Measurements from ENCODE around the gene SH3RF1. TPM values are rescaled to one million over a fixed set of nuclear protein-coding genes. Genes with fewer than 3 reads are reported as not detected.

SH3RF1 gene
- total RNA-seq, 4 donors from 2014 or later: 10.6 to 17.9 (median 13.3) TPM

- no peak for DNase-seq (ENCODE audit: low spot score in 2 of 2)
- peaks cover 0 to 18% (median 3%) of the 10 kb centered on the region in 4 donors for H3K4me1 ChIP-seq
- H3K27ac ChIP-seq: no peak overlapping the region
These were observed 44.2 kb downstream of the SH3RF1 start for GRCh38 chr4:169226565-169226964.

GRCh38 chr4:169225812-169226211 lies 44.9 kb downstream of the SH3RF1 start:
- WGBS, 2 donors: 40 to 69% methylated on average over 2 of the region's 2 CpGs
- Histone ChIP-seq H3K4me1 (peaks cover 0 to 18% (median 3%) of the 10 kb centered on the region in 4 donors), H3K27me3 (no peaks in the 10 kb centered on the region), H3K27ac (no peak overlapping the region), H3K9me3 (no peaks in the 10 kb centered on the region), H3K4me3 (no peak overlapping the region), H3K36me3 (no peaks in the 10 kb centered on the region)
- DNase-seq (ENCODE audit: low spot score in 2 of 2): no peak
- no peak for TF ChIP-seq POLR2A (IDR thresholded peaks at IDR 0.05)
- TF ChIP-seq EP300 (IDR thresholded peaks at IDR 0.05): no peak
- TF ChIP-seq CTCF (IDR thresholded peaks at IDR 0.05): no peak

More at GRCh38 chr4:169226565-169226964, 44.2 kb downstream of the SH3RF1 start:
- H3K36me3 ChIP-seq: no peaks in the 10 kb centered on the region
- H3K9me3 ChIP-seq: no peaks in the 10 kb centered on the region
- H3K4me3 ChIP-seq: no peak overlapping the region
- TF ChIP-seq CTCF (IDR thresholded peaks at IDR 0.05) (no peak), POLR2A (IDR thresholded peaks at IDR 0.05) (no peak), EP300 (IDR thresholded peaks at IDR 0.05) (no peak)
- H3K27me3 ChIP-seq: no peaks in the 10 kb centered on the region

- Histone ChIP-seq H3K4me1 (peaks cover 0 to 18% (median 3%) of the 10 kb centered on the region in 4 donors), H3K4me3 (no peak overlapping the region), H3K27me3 (no peaks in the 10 kb centered on the region), H3K9me3 (no peaks in the 10 kb centered on the region), H3K36me3 (no peaks in the 10 kb centered on the region), H3K27ac (no peak overlapping the region)
- TF ChIP-seq EP300 (IDR thresholded peaks at IDR 0.05) (no peak), CTCF (IDR thresholded peaks at IDR 0.05) (no peak), POLR2A (IDR thresholded peaks at IDR 0.05) (no peak)
- no peak for DNase-seq (ENCODE audit: low spot score in 2 of 2)
- WGBS, 2 donors: 93 to 96% methylated on average over 4 of the region's 4 CpGs
These were observed 45.6 kb downstream of the SH3RF1 start for GRCh38 chr4:169225058-169225751.

- H3K27ac ChIP-seq: no peak overlapping the region
- H3K4me3 ChIP-seq: no peak overlapping the region
- H3K4me1 ChIP-seq: peaks cover 0 to 22% (median 7%) of the 10 kb centered on the region in 4 donors
- no peaks in the 10 kb centered on the region for H3K9me3 ChIP-seq
- no peaks in the 10 kb centered on the region for H3K27me3 ChIP-seq
- no peak for DNase-seq (ENCODE audit: low spot score in 2 of 2)
- TF ChIP-seq CTCF (IDR thresholded peaks at IDR 0.05): no peak
- no peak for TF ChIP-seq POLR2A (IDR thresholded peaks at IDR 0.05)
- TF ChIP-seq EP300 (IDR thresholded peaks at IDR 0.05): no peak
- 72 to 84% methylated on average over 6 of the region's 6 CpGs for WGBS, 2 donors
- H3K36me3 ChIP-seq: no peaks in the 10 kb centered on the region
These were observed 48.0 kb downstream of the SH3RF1 start for GRCh38 chr4:169222761-169223160.

GRCh38 chr4:169221662-169222061 lies 49.1 kb downstream of the SH3RF1 start:
- TF ChIP-seq EP300 (IDR thresholded peaks at IDR 0.05) (no peak), CTCF (IDR thresholded peaks at IDR 0.05) (no peak), POLR2A (IDR thresholded peaks at IDR 0.05) (no peak)

More at GRCh38 chr4:169221662-169222061, 49.1 kb downstream of the SH3RF1 start:
- Histone ChIP-seq H3K4me3 (no peak overlapping the region), H3K36me3 (no peaks in the 10 kb centered on the region), H3K27ac (no peak overlapping the region), H3K9me3 (no peaks in the 10 kb centered on the region), H3K4me1 (peaks cover 0 to 22% (median 7%) of the 10 kb centered on the region in 4 donors), H3K27me3 (no peaks in the 10 kb centered on the region)
- 93 to 95% methylated on average over 3 of the region's 3 CpGs for WGBS, 2 donors
- DNase-seq (ENCODE audit: low spot score in 2 of 2): no peak
